OCI-LY1 (cell line): ENCODE data around the gene HECTD1.

Source experiments
- EZH2 ChIP-seq: fragments of 200-600 bp; sonication (generic), shearing (Covaris generic); IDR thresholded peaks from 2 replicates; pipeline ENCODE4 v1.8.0; 2017; ENCODE audit warnings: borderline replicate concordance, mixed run types, mild to moderate bottlenecking, antibody characterized with exemption, low read length, moderate library complexity, mixed read lengths
- TF ChIP-seq, protein P1 (sequence below): fragments of 200-600 bp; sonication (generic), shearing (Covaris generic); IDR thresholded peaks from 2 replicates; pipeline ENCODE4 v1.5.1; 2017; ENCODE audit warnings: mild to moderate bottlenecking, antibody characterized with exemption, low read length, moderate library complexity, mixed read lengths

- TF ChIP-seq, protein P1, sequence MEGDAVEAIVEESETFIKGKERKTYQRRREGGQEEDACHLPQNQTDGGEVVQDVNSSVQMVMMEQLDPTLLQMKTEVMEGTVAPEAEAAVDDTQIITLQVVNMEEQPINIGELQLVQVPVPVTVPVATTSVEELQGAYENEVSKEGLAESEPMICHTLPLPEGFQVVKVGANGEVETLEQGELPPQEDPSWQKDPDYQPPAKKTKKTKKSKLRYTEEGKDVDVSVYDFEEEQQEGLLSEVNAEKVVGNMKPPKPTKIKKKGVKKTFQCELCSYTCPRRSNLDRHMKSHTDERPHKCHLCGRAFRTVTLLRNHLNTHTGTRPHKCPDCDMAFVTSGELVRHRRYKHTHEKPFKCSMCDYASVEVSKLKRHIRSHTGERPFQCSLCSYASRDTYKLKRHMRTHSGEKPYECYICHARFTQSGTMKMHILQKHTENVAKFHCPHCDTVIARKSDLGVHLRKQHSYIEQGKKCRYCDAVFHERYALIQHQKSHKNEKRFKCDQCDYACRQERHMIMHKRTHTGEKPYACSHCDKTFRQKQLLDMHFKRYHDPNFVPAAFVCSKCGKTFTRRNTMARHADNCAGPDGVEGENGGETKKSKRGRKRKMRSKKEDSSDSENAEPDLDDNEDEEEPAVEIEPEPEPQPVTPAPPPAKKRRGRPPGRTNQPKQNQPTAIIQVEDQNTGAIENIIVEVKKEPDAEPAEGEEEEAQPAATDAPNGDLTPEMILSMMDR: no peak
- TF ChIP-seq EZH2: no peak
These were observed 882 bp downstream of the HECTD1 start for GRCh38 chr14:31206536-31207286.
